GM12878 (cell line): Measurements from ENCODE around the gene SNX3. TPM values are rescaled to one million over a fixed set of nuclear protein-coding genes. Genes with fewer than 3 reads are reported as not detected.

Experiments used
- ATAC-seq: fragments of 200-7000 bp; cut with Tn5 transposase; 3 replicates; pipeline ENCODE4 v1.9.1; 2020; ENCODE audit warnings: mild to moderate bottlenecking, moderate library complexity
- BruUV-seq: library from RNA; stranded (reverse); fragments of 400-500 nt; replicated peaks from 2 replicates; lab custom pipeline; 2021; lab: Mats Ljungman, UMichigan
- CTCF ChIA-PET: fragments of 300-600 bp; sonication (Branson Sonifier 250); formaldehyde crosslinking; extraction: SDS; loops from one replicate; lab custom pipeline; 2021; ENCODE audit warnings: inconsistent platforms; lab: Yijun Ruan, JAX
- POLR2A ChIA-PET: fragments of 350-600 bp; formaldehyde crosslinking; extraction: SDS; loops from one replicate; lab custom pipeline; 2021; ENCODE audit warnings: inconsistent platforms; lab: Charles Lee
- RAD21 ChIA-PET: fragments of 300-600 bp; sonication (Branson Sonifier 250); formaldehyde crosslinking; loops from one replicate; lab custom pipeline; 2023; ENCODE audit warnings: antibody characterized with exemption; ENCODE audit not compliant: unreplicated experiment; lab: Charles Lee
- SMC1A ChIA-PET: fragments of 300-600 bp; sonication (Branson Sonifier 250); formaldehyde crosslinking; loops from one replicate; lab custom pipeline; 2023; ENCODE audit not compliant: unreplicated experiment, uncharacterized antibody; lab: Charles Lee
- DNase-seq: peaks from one replicate; pipeline ENCODE4 v3.0.0-alpha.2; 2011; ENCODE audit warnings: low read depth, low spot score
- FAIRE-seq: peaks from 3 replicates; lab custom pipeline; 2011; peaks lifted over from hg19 to GRCh38; lab: Jason Lieb, UNC
- H2AFZ ChIP-seq: 2 replicates; pipeline ENCODE4 v1.6.0; 2011; ENCODE audit warnings: low read depth, low read length, control low read depth; ENCODE audit not compliant: control insufficient read depth
- H3K27ac ChIP-seq: 2 replicates; pipeline ENCODE4 v1.5.1; 2011; ENCODE audit warnings: control low read depth; ENCODE audit not compliant: control insufficient read depth, insufficient read depth
- H3K27me3 ChIP-seq, 2 experiments: replicated peaks in 1 of 2; 2 replicates each; pipeline versions ENCODE4 v1.6.0 to v1.6.1; 2011; ENCODE audit warnings: low read length in 1 of 2; ENCODE audit not compliant: control insufficient read depth in 2 of 2, insufficient read depth in 2 of 2
- H3K36me3 ChIP-seq, 2 experiments: 2 replicates each; pipeline ENCODE4 v1.5.1; 2011; ENCODE audit warnings: low read length in 1 of 2; ENCODE audit not compliant: control insufficient read depth in 2 of 2, insufficient read depth in 2 of 2
- H3K4me1 ChIP-seq: 2 replicates; pipeline ENCODE4 v1.6.1; 2011; ENCODE audit warnings: mild to moderate bottlenecking, low read length, moderate library complexity, mixed read lengths; ENCODE audit not compliant: control insufficient read depth, insufficient read depth
- H3K4me2 ChIP-seq: 2 replicates; pipeline ENCODE4 v1.6.0; 2011; ENCODE audit warnings: control low read depth; ENCODE audit not compliant: control insufficient read depth, insufficient read depth
- H3K4me3 ChIP-seq: fragments of 200-600 bp; sonication (generic); 2 replicates; pipeline ENCODE4 v1.5.1; 2016
- H3K79me2 ChIP-seq: 2 replicates; pipeline ENCODE4 v1.6.0; 2011; ENCODE audit warnings: low read length; ENCODE audit not compliant: control insufficient read depth, insufficient read depth
- H3K9ac ChIP-seq: 2 replicates; pipeline ENCODE4 v1.8.0; 2011; ENCODE audit warnings: low read length, control low read depth, mixed read lengths; ENCODE audit not compliant: control insufficient read depth, insufficient read depth
- H3K9me3 ChIP-seq: replicated peaks from 3 replicates; pipeline ENCODE4 v1.5.1; 2011; ENCODE audit warnings: mild to moderate bottlenecking, low read length; ENCODE audit not compliant: control insufficient read depth, insufficient read depth
- H4K20me1 ChIP-seq: 2 replicates; pipeline ENCODE4 v1.6.0; 2011; ENCODE audit not compliant: control insufficient read depth, insufficient read depth
- BMI1 ChIP-seq: fragments of 450-650 bp; IDR thresholded peaks from 2 replicates; pipeline ENCODE4 v1.6.1; 2016; ENCODE audit warnings: mild to moderate bottlenecking, moderate library complexity, borderline replicate concordance
- IKZF1 ChIP-seq: fragments of 450-650 bp; conservative IDR thresholded peaks from 2 replicates; pipeline ENCODE4 v1.6.1; 2017; ENCODE audit warnings: antibody characterized with exemption, mild to moderate bottlenecking
- MYB ChIP-seq: fragments of 150-350 bp; IDR thresholded peaks from 2 replicates; pipeline ENCODE4 v1.6.1; 2014; ENCODE audit warnings: mild to moderate bottlenecking, low read depth, low read length, borderline replicate concordance
- RBBP5 ChIP-seq: fragments of 200-600 bp; sonication (generic); conservative IDR thresholded peaks from 2 replicates; pipeline ENCODE4 v1.6.1; 2016
- SIX5 ChIP-seq: IDR thresholded peaks from 2 replicates; pipeline ENCODE4 v1.6.1; 2011; ENCODE audit warnings: mild to moderate bottlenecking, low read depth, low read length, moderate library complexity; ENCODE audit not compliant: severe bottlenecking
- TAF1 ChIP-seq: IDR thresholded peaks from 2 replicates; pipeline ENCODE4 v1.6.1; 2011; ENCODE audit warnings: mild to moderate bottlenecking, low read depth, low read length, borderline replicate concordance
- ZNF24 ChIP-seq: fragments of 450-650 bp; IDR thresholded peaks from 2 replicates; pipeline ENCODE4 v1.6.1; 2017; ENCODE audit warnings: antibody characterized with exemption, mild to moderate bottlenecking
- WGBS: methylation state at CpG from one replicate; pipeline ENCODE4 v1.1.6; 2016; ENCODE audit warnings: low lambda C conversion rate; ENCODE audit not compliant: insufficient replicate concordance, insufficient coverage; ENCODE audit errors: missing lambda C conversion rate; 5-methylcytosine and 5-hydroxymethylcytosine counted together
- in situ Hi-C: fragments of 300-500 bp; cut with MboI; formaldehyde crosslinking; loops from 9 replicates; pipeline ENCODE4 v1.14.3; 2018; ENCODE audit warnings: mixed read lengths
- intact Hi-C: fragments of 100-400 bp; cut with micrococcal nuclease; formaldehyde crosslinking; loops from one replicate; pipeline ENCODE4 v1.14.2; 2022; ENCODE audit not compliant: unreplicated experiment
- polyA plus RNA-seq, 11 experiments: library from polyadenylated mRNA; depleted of rRNA in 4 of 11; unstranded in 6 of 11; stranded (reverse) in 5 of 11; fragments of >200 nt; fragmentation: Nextera tagmentation in 4 of 11; fragmentation: Illumina TruSeq in 1 of 11; extraction: Ambion mirVana in 4 of 11; extraction: Trizol in 1 of 11; gene quantifications; 1 replicate in 1 of 11; 2 replicates in 10 of 11; pipeline versions ENCODE4 v1.2.1 to v1.2.3, GENCODE V29; 2011 to 2016; ENCODE audit warnings: inconsistent platforms in 2 of 11, missing spikeins in 2 of 11, low read depth in 1 of 11
- total RNA-seq, 4 experiments: library from RNA; depleted of rRNA in 3 of 4; stranded (reverse); fragments of >200 nt in 3 of 4; fragmentation: Illumina TruSeq in 1 of 4; extraction: Trizol in 1 of 4; gene quantifications; 2 replicates each; pipeline versions ENCODE4 v1.2.1 to v1.2.3, GENCODE V29; 2013 to 2021
- TF ChIP-seq, protein P1 (sequence below), 3 experiments: IDR thresholded peaks in 2 of 3; conservative IDR thresholded peaks in 1 of 3; 2 replicates each; pipeline ENCODE4 v1.5.1; 2011; ENCODE audit warnings: low read depth in 3 of 3, low read length in 3 of 3, mild to moderate bottlenecking in 3 of 3, control low read depth in 2 of 3, moderate library complexity in 2 of 3, inconsistent platforms in 1 of 3, mixed read lengths in 1 of 3; ENCODE audit not compliant: control insufficient read depth in 2 of 3, insufficient read depth in 1 of 3; ENCODE audit errors: extremely low read depth in 1 of 3
- TF ChIP-seq, protein P2 (sequence below): fragments of 450-650 bp; IDR thresholded peaks from 2 replicates; pipeline ENCODE4 v1.6.1; 2017; ENCODE audit warnings: mild to moderate bottlenecking, moderate library complexity

SNX3 gene
- total and polyA plus RNA-seq, 10 of the 15 experiments (the other 5 are each of a cell fraction or from before 2014, with no cell fraction given), result 43.7 to 297 (median 95.6) TPM

DNA sequence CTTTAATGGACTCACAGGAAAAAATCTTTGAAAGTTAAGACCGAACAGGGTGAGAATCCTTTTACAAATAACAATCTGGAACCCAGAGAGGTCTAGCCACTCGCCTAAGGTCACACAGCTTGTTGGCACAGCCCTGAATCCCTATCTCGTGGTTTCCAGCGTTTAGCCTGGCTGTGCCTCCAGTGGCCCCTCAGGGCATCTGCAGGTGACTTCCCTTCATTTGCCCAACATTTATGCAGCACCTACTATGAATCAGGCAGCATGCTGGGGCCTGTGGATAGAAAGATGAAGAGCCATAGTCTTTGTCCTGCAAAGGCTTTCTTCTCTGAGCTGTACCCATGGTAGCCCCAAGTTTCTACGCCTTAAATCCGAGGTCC lies 97.6 kb downstream of the SNX3 start:
- DNase-seq (no peak), ATAC-seq (peak; percentile 77), FAIRE-seq (no peak)
- intact Hi-C loops (no loop called here), in situ Hi-C loops (no loop called here)
- H3K36me3 ChIP-seq, result no peaks in the 10 kb centered on the region
- H3K4me1 ChIP-seq, result no peaks in the 10 kb centered on the region
- H4K20me1 ChIP-seq, result no peaks in the 10 kb centered on the region
- ChIA-PET POLR2A (no interaction called here), CTCF (no interaction called here), RAD21 (no interaction called here), SMC1A (no interaction called here)
- no peak overlapping the region for H3K4me3 ChIP-seq
- BruUV-seq, result no TSS peak
- H2AFZ ChIP-seq, result no peak overlapping the region
- no peak overlapping the region for H3K27ac ChIP-seq
- peaks cover 29 to 37% of the 10 kb centered on the region in 2 experiments for H3K27me3 ChIP-seq
- H3K9me3 ChIP-seq, result no peaks in the 10 kb centered on the region; the same call in 2 of the 3 replicates
- H3K79me2 ChIP-seq, result no peaks in the 10 kb centered on the region
- 40% methylated on average over 6 of the region's 6 CpGs for WGBS
- H3K9ac ChIP-seq, result no peak overlapping the region
- TF ChIP-seq, protein P1, sequence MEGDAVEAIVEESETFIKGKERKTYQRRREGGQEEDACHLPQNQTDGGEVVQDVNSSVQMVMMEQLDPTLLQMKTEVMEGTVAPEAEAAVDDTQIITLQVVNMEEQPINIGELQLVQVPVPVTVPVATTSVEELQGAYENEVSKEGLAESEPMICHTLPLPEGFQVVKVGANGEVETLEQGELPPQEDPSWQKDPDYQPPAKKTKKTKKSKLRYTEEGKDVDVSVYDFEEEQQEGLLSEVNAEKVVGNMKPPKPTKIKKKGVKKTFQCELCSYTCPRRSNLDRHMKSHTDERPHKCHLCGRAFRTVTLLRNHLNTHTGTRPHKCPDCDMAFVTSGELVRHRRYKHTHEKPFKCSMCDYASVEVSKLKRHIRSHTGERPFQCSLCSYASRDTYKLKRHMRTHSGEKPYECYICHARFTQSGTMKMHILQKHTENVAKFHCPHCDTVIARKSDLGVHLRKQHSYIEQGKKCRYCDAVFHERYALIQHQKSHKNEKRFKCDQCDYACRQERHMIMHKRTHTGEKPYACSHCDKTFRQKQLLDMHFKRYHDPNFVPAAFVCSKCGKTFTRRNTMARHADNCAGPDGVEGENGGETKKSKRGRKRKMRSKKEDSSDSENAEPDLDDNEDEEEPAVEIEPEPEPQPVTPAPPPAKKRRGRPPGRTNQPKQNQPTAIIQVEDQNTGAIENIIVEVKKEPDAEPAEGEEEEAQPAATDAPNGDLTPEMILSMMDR (IDR thresholded peaks at IDR 0.05 in 2 of 3, conservative IDR thresholded peaks at IDR 0.05 in 1 of 3; ENCODE audit: control insufficient read depth in 2 of 3, extremely low read depth in 1 of 3, insufficient read depth in 1 of 3, low read depth in 3 of 3, low read length in 3 of 3), result peak; percentile 1 to 33 (median 2); a peak in 1 of 6 replicates
- no peak for TF ChIP-seq TAF1
- H3K4me2 ChIP-seq, result no peak overlapping the region

DNA sequence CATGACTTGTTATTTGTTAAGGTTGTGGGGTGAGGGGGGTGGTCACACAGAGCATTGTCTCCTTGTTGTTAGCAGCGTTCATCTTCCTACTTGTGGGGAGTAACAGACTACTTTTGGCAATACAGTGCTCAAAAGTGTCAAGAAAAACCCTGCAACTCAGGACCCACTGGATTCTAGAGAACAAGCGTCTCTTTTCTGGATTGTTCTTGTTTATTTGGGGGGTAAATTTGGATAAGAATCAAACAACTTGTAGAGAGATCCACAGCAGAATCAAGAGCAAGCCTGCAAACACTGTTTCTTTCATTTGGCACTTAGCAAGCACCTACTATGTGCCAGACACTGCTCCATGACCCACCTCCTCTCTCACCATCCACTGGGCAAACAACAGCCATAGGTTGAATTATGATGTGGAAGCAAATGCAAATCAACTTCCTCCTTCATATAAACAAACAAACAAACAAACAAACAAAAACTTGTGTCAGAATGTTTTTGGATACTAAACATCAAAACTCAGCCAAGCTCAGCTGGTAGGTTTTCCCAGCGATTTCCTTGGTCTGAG lies 99.0 kb downstream of the SNX3 start:
- ChIA-PET RAD21 (no interaction called here), SMC1A (no interaction called here), CTCF (no interaction called here), POLR2A (no interaction called here)
- Histone ChIP-seq H3K9me3 (no peaks in the 10 kb centered on the region; the same call in 2 of the 3 replicates), H3K4me3 (no peak overlapping the region), H3K9ac (no peak overlapping the region), H3K79me2 (no peaks in the 10 kb centered on the region), H3K27ac (no peak overlapping the region), H3K27me3 (peaks cover 27 to 37% of the 10 kb centered on the region in 2 experiments), H2AFZ (no peak overlapping the region), H4K20me1 (no peaks in the 10 kb centered on the region), H3K4me2 (no peak overlapping the region), H3K4me1 (no peaks in the 10 kb centered on the region), H3K36me3 (no peaks in the 10 kb centered on the region)
- ATAC-seq (no peak), DNase-seq (no peak), FAIRE-seq (no peak)
- intact Hi-C loops, result no loop called here
- in situ Hi-C loops, result no loop called here
- no TSS peak for BruUV-seq
- 0% methylated on average over 3 of the region's 3 CpGs for WGBS
- no peak for TF ChIP-seq SIX5
- TF ChIP-seq, protein P2, sequence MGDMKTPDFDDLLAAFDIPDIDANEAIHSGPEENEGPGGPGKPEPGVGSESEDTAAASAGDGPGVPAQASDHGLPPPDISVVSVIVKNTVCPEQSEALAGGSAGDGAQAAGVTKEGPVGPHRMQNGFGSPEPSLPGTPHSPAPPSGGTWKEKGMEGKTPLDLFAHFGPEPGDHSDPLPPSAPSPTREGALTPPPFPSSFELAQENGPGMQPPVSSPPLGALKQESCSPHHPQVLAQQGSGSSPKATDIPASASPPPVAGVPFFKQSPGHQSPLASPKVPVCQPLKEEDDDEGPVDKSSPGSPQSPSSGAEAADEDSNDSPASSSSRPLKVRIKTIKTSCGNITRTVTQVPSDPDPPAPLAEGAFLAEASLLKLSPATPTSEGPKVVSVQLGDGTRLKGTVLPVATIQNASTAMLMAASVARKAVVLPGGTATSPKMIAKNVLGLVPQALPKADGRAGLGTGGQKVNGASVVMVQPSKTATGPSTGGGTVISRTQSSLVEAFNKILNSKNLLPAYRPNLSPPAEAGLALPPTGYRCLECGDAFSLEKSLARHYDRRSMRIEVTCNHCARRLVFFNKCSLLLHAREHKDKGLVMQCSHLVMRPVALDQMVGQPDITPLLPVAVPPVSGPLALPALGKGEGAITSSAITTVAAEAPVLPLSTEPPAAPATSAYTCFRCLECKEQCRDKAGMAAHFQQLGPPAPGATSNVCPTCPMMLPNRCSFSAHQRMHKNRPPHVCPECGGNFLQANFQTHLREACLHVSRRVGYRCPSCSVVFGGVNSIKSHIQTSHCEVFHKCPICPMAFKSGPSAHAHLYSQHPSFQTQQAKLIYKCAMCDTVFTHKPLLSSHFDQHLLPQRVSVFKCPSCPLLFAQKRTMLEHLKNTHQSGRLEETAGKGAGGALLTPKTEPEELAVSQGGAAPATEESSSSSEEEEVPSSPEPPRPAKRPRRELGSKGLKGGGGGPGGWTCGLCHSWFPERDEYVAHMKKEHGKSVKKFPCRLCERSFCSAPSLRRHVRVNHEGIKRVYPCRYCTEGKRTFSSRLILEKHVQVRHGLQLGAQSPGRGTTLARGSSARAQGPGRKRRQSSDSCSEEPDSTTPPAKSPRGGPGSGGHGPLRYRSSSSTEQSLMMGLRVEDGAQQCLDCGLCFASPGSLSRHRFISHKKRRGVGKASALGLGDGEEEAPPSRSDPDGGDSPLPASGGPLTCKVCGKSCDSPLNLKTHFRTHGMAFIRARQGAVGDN, result no peak
- TF ChIP-seq IKZF1, result no peak
- no peak for TF ChIP-seq ZNF24
- TF ChIP-seq BMI1, result no peak
- no peak for TF ChIP-seq RBBP5
- no peak for TF ChIP-seq MYB
